Effector CD4-positive, alpha-beta T cell (primary cell): ENCODE results near the gene PDHX.

Experiments
- DNase-seq: peaks from one replicate; pipeline ENCODE4 v3.0.0-alpha.2; 2020

Gene PDHX

DNA sequence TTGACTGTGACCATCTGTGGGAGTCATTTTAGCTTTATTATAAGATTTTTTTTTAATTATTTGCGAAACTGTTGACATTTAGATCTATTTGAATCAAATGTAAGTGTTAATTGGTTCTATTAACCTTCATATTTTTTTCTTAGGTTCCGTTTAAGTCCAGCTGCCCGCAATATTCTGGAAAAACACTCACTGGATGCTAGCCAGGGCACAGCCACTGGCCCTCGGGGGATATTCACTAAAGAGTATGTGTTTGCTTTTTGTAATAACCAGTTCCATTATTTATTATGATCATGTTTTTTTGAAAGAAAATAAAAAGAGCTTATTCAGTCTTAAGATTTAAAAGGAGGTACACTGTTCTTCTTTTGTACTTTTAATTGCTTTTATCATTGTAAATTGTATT is 43.9 kb downstream of the PDHX start:
- no peak for DNase-seq

DNA sequence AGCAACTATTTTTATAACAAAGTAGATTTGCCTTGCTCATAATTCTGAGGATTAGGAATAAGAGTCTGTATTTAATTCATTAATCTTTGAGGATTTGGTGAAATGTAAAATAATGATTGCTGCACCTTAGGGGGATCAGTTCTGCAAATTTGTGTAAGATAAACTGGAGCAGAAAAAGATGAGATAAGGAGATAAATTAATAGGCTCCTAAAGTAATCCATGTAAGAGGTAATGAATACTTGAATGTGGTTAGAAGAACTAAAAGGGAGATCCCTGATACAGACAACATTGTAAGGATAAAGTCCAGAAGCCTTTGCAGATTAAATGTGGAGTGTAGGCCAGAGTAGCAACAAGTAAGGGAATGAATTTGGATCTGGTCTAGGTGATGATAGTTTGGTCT is 45.6 kb downstream of the PDHX start:
- no peak for DNase-seq

DNA sequence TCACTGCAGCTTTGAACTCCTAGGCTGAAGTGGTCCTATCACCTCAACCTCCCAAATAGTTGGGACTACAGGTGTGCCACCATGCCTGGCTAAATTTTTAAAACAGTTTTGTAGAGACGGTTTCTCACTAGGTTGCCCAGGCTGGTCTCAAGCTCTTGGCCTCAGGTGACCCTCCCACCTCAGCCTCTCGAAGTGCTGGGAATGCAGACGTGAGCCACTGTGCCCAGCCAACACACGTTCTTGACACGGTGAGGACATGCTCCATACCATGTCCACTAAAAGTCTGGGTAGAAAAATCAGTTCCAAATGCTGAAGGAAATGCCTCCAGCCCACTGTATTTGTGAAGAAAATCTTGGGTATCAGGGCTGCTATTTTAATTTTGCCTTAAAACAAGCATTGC is 46.9 kb downstream of the PDHX start:
- no peak for DNase-seq

DNA sequence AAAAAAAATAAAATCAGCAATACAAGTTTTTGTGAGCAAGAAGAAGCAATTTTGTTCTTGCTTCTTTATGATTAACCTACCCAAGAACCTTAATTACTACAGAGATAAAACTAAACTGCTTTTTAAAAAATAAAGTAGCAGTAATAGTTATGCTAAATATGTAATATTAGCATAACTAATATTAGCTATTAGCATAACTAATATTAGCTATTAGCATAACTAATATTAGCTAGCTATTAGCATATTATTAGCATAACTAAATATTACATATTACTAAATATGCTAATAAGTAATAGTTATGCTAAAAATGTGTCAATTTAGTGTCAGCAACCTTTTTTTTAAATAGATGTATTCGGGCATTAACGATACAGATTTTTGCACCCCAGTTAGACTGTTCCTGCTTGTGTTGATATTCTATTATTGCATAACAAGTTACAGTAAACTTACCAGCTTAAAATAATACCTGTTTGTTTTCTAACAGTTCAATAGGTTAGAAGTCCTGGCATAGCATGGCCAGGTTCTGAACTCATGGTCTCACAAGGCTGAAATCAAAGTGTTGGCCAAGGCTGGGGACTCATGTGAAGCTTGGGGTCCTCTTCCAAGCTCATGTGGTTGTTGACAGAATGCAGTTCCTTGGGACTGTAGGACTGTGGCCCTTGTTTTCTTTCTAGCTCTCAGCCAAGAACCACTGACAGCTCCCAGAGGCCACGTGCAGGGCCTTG is 48.4 kb downstream of the PDHX start:
- no peak for DNase-seq

DNA sequence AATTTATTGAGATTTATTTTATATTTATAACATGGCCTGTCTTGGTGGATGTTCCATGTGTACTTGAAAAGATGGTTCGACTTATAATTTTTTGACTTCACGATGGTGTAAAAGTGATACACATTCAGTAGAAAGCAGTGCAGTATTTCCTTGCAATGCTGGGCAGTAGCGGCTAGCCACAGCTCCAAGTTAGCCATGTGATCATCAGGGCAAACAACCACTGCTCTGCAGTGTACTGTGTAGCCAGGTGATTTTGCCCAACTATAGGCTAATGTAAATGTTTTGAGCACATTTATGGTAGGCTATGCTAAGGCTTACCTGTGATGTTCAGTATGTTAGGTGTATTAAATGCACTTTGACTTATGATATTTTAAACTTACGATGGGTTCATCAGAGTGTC is 52.4 kb downstream of the PDHX start:
- DNase-seq: no peak

DNA sequence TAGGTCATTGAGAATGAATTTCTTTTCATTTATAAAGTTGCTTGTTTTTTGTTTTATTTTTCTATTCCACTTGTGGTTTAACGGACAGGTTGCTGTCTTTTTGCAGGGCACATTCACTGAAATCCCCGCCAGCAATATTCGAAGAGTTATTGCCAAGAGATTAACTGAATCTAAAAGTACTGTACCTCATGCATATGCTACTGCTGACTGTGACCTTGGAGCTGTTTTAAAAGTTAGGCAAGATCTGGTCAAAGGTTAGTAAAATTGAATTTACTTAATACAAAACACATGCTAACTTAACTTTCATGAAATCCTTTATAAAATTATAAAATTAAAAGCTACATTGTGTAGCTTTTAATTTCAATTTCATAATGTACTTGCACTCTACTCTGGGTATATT is 53.6 kb downstream of the PDHX start:
- DNase-seq: no peak

DNA sequence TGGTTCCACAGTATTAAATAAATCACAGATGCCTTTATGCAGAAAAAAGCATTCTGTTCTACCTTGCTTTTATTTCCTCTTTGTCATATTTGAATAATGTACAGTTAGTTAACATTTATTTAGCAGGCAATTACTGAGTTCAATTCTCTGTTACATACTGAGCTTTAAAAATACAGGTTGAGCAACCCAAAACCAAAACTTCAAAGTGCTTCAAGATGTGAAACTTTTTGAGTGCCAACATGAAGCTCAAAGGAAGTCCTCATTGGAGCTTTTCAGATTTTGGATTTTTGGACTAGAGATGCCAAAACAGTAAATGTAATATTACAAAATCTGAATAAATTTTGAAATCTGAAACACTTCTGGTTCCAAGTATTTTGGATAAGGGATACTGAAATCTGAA is 54.1 kb downstream of the PDHX start:
- no peak for DNase-seq

DNA sequence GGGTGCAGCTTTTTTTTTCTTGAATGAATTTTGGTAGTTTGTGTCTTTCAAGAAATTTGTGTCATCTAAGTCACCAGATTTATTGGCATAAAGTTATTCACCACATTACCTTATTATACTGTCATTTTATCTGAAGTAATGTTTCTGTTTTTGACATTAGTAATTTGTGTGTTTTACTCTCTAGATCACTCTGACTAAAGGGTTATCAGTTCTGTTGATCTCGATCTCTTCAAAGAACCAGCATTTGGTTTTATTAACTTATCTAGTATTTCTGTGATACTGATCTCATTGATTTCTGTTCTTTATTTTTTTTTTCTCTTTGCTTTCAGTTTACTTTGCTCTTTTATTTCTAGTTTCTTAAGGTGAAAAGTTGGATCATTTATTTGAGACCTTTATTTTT is 55.5 kb downstream of the PDHX start:
- DNase-seq: no peak

DNA sequence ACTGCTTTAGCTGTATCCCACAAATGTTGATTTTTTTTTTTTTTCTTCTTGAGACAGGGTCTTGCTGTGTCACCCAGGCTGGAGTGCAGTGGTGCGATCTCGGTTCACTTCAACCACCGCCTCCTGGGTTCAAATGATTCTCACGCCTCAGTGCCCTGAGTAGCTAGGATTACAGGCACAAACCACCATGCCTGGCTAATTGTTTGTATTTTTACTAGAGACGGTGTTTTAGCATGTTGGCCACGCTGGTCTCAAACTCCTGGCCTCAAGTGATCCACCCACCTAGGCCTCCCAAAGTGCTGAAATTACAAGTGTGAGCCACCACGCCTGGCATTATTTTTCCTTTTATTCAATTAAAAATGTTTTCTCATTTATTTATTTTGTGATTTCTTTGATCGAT is 55.9 kb downstream of the PDHX start:
- no peak for DNase-seq

DNA sequence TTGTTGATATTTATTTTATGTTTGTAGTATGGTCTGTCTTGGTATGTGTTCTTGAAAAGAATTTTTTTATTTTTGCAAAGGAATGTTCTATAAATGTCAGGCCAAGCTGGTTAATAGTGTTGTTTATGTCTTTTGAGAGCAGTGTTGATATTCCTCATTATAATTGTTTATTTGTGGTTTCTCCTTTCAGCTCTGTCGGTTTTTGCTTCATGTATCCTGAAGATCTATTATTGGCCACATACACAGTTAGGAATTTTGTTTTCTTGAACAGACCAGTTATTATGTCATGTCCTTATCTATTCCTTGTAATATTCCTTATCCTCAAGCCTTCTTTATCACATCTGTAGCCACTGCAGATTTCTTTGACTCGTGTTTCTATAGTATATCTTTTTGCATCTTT is 56.5 kb downstream of the PDHX start:
- no peak for DNase-seq

DNA sequence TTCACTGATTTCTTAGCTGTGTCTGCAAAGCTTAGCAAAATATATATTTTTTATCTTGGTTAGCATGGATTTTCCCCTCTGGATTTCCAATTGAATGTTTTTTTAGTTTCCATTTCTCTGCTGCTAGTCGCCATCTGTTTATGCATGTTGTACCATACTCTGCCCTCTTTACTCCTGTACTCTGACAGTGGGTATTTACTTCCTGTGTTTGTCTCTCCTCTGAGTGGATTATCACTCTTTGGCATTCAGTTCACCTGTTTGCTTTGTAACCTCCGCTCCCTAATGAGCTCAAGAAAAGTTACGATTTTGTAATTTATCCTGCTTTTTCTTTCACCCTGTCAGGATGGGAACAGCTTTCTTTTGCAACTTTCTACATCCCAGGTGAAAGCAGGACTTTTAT is 59.1 kb downstream of the PDHX start:
- DNase-seq: no peak

DNA sequence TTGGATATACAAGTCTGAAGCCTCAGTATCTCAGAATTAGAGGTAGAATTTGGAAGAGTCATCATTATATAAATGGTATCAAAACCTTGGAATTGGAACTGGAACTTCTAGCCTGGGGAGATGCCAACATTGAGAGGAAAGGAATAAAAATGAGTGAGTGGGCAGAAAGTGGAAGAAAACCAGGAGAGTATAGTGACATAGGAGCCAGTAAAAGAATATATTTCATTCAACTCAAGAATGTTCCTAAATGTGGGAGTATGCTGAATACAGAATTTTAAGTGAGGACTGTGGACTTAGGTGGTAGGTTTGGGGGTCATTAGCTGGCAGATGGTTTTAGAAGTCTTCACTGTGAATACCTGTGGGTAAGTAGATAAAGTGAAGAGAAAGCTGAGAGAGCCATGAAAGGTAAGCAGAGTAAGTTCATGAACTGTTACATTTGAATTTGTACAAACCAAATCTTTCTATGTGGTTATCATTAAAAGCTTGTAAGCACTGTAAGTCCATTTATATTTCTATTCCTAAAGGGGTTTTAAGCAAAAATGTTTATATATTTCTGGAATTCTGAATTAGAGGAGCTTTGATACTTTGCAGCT is 60.2 kb downstream of the PDHX start:
- DNase-seq: no peak

DNA sequence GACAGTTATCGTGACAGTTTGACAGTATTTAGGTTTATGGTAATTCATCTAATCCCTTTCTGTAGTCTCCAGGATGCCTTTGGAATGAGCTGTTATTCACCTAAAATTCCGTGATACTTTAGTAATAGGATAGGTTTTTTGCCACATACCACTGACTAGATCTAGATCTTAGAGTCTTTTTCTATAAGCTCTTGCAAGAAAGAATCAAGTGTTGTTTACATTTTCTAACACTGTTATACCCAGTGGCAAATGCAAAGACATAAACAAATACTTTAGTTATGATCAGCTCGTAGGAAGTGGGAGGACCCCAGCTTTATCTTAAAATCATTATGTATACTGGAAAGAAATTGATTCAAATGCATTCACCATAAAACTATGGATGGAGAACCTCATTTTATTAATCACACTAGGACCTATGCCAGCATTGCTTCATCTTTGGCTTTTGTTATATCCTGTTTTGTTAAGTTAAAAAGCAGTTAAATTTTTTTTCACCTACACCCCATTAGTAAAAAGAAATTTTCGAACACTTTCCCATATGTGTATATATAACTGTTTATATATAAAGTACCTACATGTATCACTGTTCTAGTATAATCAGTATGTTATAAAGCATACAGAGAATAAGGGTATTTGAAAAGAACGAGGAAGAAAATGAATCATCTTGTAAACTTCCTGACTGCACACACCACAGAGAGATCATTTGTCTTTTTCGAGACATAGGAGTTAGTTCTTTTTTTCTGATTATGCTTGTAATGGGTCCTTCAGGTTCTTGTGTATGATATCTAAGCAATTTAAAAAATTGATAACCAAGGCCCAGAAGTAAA is 60.9 kb downstream of the PDHX start:
- DNase-seq: no peak

DNA sequence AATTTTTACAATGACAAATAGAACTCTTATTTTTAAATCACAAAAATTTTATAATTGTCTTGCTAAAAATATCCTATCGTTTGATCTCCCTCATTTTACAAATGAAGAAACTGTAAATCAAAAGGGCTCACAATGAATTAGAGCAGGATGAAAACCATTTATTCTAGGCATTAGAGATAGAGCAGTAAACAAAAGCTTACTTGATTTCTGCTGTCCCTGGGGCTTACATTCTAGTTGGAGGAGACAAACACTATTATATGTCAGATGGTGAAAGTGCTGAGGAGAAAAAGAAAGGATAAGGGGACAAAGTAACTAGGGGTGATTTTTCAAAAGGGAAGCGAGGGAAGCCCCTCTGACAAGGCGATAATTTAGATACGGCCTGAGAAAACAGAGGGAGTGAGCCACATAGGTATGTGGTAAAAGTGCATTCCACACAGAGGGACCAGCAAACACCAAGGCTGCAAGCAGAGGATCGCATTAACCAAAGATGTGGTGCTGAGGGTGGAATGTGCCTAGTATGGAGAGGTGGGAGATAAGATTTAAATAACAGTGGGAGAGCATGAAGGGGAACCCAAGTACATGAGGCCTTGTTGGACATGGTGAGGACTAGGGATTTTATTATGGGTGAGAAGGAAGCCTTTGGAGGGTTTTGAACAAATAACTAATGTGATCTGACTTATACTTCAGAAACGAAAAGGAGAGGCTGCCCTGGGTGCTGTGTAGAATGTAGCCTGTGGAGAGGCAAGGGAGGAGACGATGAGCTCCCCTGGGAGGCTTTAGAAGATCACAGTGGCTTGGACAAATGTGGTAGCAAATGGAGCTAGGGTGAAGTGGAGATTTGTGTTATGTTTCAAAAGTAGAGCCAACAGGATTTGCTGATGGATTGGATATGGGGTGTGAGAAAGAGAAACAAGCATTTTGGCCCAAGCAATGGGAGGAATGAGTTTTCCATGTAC is 62.1 kb downstream of the PDHX start:
- DNase-seq: no peak

DNA sequence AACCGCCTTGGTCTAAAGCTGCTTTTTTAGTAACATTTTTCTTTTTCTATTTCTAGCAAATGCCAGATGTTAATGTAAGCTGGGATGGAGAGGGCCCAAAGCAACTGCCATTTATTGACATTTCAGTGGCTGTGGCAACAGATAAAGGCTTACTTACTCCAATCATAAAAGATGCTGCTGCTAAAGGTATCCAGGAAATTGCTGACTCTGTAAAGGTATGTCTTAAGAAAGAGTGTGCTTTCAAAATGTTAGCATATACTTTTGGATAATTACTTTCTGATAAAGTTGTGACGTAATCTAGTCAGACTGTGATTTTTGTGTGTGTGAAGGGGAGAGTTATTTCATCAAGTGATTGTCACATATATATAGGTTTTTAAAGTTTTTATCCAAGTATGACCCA is 68.1 kb downstream of the PDHX start:
- DNase-seq: no peak

DNA sequence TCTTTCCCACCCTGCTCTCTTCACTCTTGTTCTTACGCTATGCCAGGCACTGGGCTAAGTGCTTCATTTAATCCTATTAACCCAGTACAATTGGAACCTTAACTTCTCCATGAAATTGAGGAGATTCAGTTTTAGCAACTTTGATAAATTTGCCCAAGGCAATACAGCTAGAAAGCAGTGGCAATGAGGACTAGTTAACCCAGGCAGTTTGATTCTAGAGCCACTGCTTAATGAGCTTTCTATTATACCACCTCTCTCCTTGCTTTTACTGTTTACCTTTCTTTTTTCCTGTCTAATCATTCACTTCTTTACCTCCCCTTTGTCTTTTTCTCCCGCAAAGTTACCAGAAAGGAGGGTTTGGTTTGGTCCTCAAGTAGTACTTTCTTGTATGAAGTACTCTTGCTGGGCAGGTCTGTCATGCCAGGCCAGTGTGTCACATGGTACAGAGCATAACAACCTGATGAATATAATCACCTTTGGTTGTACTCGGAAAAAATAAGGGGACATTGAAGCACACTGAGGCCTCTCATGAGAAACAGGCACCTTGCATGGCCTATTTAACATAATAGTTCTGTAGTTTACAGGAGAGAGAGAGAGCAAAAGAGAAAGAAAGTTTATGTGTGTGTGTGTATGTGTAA is 70.6 kb downstream of the PDHX start:
- no peak for DNase-seq

DNA sequence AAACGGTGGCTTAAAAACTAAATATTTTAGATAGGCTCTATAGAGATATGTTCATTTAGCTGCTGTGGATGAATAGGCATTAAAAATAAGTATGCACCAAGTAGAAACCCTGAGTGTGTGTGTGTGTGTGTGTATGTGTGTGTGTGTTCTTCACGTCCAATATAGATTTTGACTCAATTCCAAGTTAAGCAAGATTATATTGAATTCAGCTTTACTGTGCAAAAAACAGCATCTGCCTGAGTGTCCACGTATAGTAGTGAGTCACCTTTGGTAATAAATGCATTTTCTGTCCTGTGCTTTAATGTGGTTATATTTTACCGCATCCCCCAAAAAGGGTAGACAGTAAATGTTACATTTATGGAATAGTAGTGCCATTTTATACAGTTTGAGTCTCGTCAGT is 71.2 kb downstream of the PDHX start:
- DNase-seq: no peak

DNA sequence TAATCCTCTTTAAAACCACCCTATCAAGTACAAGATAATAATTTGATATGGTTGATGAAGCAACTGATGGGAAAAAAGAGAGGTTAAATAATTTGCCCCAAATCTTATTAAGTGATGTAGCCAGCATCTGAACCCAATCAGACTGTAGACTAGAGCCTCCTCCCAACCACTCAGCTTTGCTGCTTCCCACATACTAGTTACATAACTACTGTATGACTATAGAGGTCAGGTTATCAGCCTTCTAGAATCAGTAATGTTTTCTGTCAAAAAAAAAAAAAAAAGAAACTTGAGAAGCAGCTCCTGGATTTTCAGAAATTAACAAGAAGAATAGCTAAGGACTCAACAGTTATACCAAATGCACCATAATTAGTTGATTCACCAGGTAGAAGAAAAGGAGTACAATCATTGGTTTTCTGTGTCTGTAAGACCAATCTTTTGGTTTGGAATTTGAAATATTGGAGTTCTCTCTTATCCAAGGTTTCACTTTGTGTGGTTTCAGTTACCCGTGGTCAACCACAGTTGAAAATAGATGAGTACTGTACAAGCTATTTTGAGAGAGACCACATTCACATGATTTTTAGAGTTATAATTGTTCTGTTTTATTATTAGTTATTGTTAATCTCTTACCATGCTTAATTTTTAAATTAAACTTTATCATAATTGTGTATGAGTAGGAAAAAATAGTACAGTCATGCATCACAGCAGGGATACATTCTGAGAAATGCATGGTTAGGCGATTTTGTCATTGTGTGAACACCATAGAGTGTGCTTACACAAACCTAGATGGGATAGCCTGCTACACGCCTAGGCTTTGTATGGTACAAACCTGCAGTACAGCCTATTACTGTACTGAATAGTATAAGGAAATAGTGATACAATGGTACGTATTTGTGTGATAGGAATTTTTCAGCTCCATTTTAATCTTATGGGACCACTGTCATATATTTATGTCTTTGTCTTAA is 72.2 kb downstream of the PDHX start:
- no peak for DNase-seq

DNA sequence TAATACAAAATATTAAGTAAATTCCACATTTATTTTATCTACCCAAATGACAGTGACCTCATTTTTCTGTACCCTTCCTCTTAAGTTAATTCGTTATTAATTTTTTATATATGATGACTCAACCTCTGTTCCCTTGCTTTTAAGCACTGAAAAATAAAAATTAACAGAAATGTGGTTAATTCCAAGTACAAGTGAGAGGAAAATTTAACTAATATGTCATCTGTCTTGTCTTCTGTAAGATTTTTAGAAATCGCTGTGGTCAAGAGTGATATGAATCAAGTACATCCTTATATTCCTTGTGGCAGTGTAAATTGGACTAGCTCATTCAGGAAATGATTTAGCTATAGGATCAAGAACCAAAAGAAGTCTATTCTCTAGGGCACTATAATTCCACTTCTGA is 74.5 kb downstream of the PDHX start:
- no peak for DNase-seq

DNA sequence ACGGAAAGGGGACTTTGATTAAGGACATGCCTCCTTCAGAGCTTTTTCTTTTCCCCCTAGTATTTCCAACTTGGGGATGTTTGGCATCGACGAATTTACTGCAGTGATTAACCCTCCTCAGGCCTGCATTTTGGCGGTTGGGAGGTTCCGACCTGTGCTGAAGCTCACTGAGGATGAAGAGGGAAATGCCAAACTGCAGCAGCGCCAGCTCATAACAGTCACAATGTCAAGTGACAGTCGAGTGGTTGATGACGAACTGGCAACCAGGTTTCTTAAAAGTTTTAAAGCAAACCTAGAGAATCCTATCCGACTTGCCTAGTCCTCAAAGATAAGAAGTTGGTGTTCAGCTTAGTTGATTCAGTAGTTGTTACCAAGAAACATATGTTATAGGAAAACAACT is 78.4 kb downstream of the PDHX start:
- DNase-seq: no peak

DNA sequence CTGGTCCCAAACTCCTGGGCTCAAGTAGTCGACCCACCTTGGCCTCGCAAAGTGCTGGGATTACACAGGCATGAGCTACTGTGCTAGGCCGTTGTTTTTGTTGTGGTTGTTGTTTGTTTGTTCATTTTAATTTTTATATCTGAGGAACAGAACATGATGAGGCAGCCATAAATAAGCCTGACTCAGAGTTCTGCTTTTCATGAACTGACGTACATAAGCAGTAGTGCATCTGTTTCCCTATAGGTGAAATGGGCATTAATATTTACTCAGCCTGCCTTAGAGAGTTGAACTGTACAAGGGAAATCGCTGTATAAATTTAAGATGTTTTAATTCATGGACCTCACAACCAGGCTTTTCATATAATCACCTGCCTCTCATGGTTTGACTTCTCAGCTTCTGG is 80.5 kb downstream of the PDHX start:
- DNase-seq: no peak
